ENCODE measurements around the gene HEBP2. TPM values are rescaled to one million over a fixed set of nuclear protein-coding genes. Genes with fewer than 3 reads are reported as not detected.

The HEBP2 gene
- total and polyA plus RNA-seq, 2 experiments from 2014 or later = 25.6 to 118 TPM

DNA sequence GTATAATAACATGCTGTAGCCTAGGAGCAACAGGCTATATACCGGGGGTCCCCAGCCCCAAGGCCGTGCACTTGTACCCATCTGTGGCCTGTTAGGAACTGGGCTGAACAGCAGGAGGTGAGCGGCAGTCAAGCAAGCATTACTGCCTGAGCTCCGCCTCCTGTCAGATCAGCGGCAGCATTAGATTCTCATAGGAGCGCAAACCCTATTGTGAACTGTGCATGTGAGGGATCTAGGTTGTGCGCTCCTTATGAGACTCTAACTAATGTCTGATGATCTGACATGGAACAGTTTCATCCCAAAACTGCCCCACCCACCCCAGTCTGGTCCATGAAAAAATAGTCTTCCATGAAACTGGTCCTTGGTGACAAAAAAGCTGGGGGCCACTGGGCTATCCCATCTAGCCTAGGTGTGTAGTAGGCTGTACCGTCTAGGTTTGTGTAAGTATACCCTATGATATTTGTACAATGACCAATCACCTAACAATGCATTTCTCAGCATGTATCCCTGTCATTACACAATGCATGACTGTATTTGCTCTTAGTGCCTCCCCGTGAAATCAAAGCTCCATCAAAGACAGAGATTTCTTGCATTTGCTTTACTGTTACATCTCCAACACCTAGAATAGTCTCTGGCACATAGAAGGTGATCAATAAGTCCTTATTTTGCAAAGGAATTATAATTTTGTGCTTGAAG, 64.4 kb downstream of the HEBP2 start (continued):
- no peak for TF ChIP-seq ZNF462 (CRISPR knock-in tag; IDR thresholded peaks at IDR 0.05)
- TF ChIP-seq ZNF331 (CRISPR knock-in tag; IDR thresholded peaks at IDR 0.05; ENCODE audit: low read depth) = no peak
- TF ChIP-seq EZH2phosphoT487 (IDR thresholded peaks at IDR 0.05; ENCODE audit: unreplicated experiment) = no peak
- no peak for TF ChIP-seq CTCF (conservative IDR thresholded peaks at IDR 0.05; ENCODE audit: low read depth in 2 of 2)
- no peak for TF ChIP-seq STAT1 (IDR thresholded peaks at IDR 0.05; ENCODE audit: unreplicated experiment)
- TF ChIP-seq CREB1 (CRISPR knock-in tag; IDR thresholded peaks at IDR 0.05; ENCODE audit: low read depth) = no peak
- TF ChIP-seq JUNB (IDR thresholded peaks at IDR 0.05; ENCODE audit: unreplicated experiment) = no peak

Small RNA genes within 50 kb of the gene (microRNA-seq; reads per million reads assigned to microRNA genes)
- 0.89 reads per million for gene MIR3145

Small RNA genes within 50 kb of the gene (small RNA-seq; reads per million reads assigned to genes)
- not detected for gene AL031003.1 (ENCODE audit: low replicate concordance)
- gene AL391669.1 (ENCODE audit: low replicate concordance) = not detected
- 0.15 reads per million for gene MIR3145 (ENCODE audit: low replicate concordance)

Other genes starting within 250 kb of the HEBP2 start
- gene ARFGEF3, start 242.3 kb upstream of the HEBP2 start, total RNA-seq (2014; rRNA removed; shearing (Covaris generic)) = 23.1 and 24.6 TPM in 2 replicates
- 5.0 and 5.8 TPM in 2 replicates for gene ARFGEF3, start 242.3 kb upstream of the HEBP2 start, polyA plus RNA-seq (2016; fragmentation: Nextera tagmentation; extraction: Ambion mirVana)
- gene PBOV1, start 185.7 kb upstream of the HEBP2 start, total RNA-seq (2014; rRNA removed; shearing (Covaris generic)) = not detected in 2 replicates
- gene PBOV1, start 185.7 kb upstream of the HEBP2 start, polyA plus RNA-seq (2016; fragmentation: Nextera tagmentation; extraction: Ambion mirVana) = not detected in 2 replicates
- gene SMIM28, start 26.3 kb upstream of the HEBP2 start, total RNA-seq (2014; rRNA removed; shearing (Covaris generic)) = not detected in 2 replicates
- not detected in 2 replicates for gene SMIM28, start 26.3 kb upstream of the HEBP2 start, polyA plus RNA-seq (2016; fragmentation: Nextera tagmentation; extraction: Ambion mirVana)
- 21.2 and 24.5 TPM in 2 replicates for gene NHSL1, start 95.3 kb downstream of the HEBP2 start, total RNA-seq (2014; rRNA removed; shearing (Covaris generic))
- gene NHSL1, start 95.3 kb downstream of the HEBP2 start, polyA plus RNA-seq (2016; fragmentation: Nextera tagmentation; extraction: Ambion mirVana) = 10.5 and 11.2 TPM in 2 replicates